ENCODE measurements around the gene FHDC1.

FHDC1 gene

GRCh38 chr4:152937336-152938236, 1.5 kb downstream of the FHDC1 start:
- DNase-seq, result peak; percentile 1

GRCh38 chr4:152938237-152938947, 2.3 kb downstream of the FHDC1 start:
- no peak for DNase-seq

DNA sequence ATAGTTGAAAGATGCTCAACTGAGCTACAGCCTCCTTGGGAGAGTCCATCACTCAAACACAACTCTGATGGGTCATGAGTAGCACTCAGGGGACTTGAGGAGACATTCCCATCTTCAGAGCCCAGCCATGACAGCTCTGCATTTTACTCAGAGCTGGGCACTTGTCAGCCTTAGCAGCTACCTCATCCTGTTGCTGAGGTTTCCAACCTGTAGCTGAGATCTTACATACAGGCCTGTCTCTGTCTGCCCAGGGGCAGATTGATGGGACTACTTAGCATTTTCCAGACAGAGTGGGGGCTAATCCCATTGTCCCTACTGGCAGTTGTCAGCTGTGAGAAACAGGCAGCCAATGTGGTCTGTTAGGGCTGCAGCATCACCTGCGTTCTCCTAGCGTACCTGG, 3.5 kb downstream of the FHDC1 start:
- no peak for DNase-seq

DNA sequence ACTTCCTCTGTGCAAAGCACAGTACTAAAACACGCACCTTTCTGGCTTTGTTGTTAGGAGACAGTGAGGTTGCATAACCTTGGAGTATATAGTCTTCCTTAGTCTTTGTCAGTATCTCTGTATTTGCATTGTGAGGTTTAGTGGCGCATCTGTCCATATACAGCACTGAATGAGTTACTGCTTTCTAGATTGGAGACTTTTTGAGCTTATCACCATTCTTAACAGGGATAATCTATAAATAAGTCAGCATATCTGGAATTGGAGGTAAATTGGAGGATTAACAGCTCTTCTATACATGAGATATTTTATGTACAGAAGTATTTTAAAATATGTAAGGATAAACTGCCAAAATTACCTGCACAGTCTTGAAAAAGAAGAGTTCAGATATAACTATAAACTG, 4.3 kb downstream of the FHDC1 start:
- no peak for DNase-seq

- DNase-seq, result no peak
Observed at GRCh38 chr4:152941411-152941810, 5.3 kb downstream of the FHDC1 start.

- DNase-seq, result no peak
Observed at GRCh38 chr4:152942346-152942745, 6.2 kb downstream of the FHDC1 start.

- DNase-seq, result no peak
Observed at GRCh38 chr4:152943672-152944071, 7.5 kb downstream of the FHDC1 start.

DNA sequence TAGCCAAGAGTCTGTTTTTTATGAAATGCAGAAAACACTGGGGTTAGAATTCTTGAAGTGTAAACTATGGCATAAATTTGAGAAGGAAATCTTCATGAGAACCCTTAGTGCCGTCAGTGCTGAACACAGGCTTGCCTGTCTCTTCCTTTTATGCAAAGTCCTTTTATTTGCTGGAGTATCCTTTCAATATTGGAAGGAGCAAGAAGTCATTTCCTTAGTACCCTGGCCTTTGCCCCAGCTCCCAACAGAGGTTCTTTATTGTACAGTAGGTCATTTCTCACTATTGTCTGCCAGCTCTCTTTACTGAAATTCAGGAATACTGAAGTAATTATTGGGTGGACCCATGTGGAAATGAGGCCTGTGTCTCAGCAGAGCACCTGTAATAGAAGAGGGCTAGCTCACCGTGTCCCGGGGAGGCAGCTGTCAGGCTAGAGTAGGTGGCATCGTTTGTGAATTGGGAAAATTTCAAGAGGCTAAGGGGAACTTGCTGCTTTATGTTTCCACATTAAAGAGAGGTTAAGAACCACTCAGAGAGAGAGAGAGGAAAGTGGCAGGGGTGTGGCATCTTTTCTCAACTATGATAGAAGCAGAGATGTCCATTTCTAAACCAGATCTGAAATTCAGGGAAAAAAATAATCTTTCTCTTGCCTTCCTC, 8.7 kb downstream of the FHDC1 start:
- no peak for DNase-seq

DNA sequence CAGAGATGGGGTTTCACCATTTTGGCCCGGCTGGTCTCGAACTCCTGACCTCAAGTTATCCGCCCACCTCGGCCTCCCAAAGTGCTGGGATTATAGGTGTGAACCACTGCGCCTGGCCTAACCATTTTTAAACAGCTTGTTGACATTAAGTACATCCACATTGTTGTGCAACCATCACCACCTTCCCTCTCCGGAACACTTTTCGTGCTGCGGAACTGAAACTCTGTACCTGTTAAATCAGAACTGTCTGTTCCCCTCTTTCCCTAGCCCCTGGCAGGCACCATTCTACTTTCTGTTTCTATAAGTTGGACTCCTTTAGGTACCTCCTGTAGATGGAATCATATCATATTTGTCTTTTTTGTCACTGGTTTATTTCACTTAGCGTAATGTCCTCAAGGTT, 9.5 kb downstream of the FHDC1 start:
- no peak for DNase-seq

- DNase-seq, result no peak
Observed at GRCh38 chr4:152946446-152946845, 10.3 kb downstream of the FHDC1 start.

DNA sequence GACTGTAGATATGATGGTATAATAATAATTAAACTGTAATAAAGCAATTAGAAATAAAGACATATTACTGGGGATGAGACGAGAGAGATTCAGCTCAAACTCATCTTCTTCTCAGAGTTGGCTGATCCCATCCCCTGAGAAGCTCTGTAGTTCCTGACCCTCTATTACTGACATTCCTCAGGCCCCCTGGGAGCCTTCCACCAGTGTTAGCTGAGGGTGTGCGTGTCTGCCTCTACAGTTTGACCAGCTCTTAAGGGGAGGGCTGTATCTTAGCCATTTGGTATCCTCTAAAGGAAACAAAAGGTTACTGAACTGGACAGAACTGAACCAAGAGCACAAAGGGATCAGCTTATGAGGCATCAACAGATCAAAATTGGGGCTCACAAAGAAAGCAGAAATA, 11.2 kb downstream of the FHDC1 start:
- no peak for DNase-seq

DNA sequence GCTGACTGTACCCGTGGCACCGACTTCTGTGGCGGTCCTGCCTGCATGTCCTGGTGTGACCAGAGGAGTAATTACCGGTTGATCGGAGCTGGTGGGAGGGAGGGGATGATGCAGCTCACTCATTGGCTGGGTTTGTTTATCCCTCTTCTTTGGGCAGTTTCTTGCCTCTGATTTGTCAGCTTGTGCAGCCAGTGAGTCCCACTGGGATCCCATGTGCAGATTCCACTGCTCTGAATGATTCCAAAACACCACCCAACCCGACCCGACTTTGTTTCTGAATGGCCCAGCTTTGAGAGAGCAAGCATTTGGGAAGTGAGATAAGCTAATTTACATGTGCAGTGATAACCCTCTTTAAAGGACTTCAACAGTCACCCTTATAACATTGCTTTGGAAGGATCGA, 13.8 kb downstream of the FHDC1 start:
- no peak for DNase-seq

DNA sequence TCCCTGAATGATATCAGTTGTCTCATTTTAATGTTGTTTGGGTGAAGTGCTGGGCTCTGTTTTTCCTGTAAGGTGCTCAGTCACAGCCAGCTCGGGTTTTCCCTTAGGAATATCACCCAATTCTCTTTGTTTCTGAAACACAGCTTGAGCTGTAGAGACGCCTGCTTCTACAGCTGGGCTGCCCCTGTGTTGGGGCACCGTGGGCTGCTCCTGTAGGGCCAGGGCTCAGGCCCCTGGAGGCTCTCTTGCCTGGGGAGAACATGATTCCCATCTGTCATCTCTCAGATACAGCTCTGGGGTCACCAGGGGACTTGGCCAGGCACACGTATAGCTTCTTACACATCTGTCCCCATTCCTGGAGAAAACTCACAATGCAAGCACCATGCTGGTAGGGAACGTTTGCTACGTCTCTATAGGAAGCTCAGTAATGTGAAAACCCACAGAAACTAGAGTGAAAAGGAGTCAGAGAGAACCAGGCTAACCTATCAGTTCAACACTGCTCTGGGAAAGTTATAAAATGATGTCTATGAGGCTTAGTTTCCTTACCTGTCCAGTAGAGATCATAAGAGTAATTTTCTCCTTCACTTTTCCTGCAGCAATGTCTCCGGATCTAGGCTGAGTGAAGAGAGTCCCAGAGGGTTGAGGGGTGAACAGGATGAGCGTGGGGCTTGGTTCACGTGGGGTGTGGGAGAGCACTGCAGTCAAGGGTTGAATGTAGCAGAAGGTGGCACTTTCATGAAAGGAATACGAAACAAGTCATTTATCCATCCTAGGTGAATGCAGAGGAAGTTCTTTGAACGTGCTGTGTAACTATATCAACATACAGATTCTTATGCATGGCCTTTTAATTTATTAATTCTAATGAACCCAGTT, 14.5 kb downstream of the FHDC1 start:
- no peak for DNase-seq

- DNase-seq, result no peak
Observed at GRCh38 chr4:152951348-152951747, 15.2 kb downstream of the FHDC1 start.

GRCh38 chr4:152953514-152953913, 17.4 kb downstream of the FHDC1 start:
- DNase-seq, result no peak

- no peak for DNase-seq
Observed at GRCh38 chr4:152954741-152955140, 18.6 kb downstream of the FHDC1 start.

DNA sequence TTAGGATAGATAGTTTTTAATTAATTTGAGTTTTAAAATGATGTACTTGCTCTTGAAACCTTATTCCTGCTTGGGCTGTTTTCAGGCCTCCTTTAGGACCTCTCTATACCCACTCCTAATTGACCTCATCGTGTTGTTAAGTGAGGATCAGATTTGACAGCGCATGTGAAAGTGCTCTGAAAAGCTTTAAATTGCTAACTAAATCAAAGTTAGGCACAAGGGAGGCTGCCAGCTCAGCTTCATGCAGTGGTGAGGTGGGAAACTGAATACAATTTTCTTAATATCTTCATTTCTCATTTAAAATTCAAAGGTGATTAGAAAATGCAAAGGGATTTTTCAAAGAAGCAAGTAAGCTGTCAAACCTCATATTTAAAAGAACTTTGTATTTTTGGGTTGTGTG, 20.0 kb downstream of the FHDC1 start:
- DNase-seq, result no peak

DNA sequence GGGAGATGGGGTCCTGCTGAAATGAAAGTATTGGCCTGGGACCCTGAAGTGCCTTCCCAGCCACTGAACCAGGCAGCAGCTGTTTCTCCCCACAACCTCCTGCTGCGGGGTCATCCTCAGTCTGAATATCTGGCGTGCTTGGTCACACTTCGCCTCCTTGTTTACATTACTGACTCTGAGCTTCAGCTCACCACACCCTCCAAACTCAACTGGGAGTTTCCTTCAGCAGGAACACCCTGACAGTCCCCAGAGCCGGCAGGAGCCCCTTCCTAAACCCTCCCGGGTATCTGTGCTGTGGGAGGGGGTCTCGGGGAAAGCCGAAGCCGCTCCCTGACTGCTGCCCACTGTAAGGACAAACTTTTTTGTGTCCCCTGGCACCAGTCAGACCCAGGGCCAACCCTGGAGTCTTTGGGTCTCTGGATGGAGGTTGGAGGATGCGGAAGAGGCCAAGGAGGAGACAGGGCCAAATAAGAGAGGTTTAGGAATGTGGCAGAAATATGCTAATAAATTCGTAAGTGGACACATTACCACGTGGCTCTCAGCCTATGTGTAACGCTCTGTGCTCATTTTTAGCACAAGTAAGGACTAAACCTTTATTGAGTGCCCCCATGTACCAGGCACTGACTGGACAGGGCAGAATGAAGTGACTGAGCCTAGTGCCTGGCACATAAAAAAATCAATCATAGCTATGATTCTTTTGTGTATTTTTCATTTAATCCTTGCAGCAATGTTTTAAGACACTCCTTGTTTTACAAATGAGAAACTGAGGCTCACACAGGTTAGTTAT, 20.7 kb downstream of the FHDC1 start:
- DNase-seq, result no peak

- no peak for DNase-seq
Observed at GRCh38 chr4:152957437-152958171, 21.5 kb downstream of the FHDC1 start.

DNA sequence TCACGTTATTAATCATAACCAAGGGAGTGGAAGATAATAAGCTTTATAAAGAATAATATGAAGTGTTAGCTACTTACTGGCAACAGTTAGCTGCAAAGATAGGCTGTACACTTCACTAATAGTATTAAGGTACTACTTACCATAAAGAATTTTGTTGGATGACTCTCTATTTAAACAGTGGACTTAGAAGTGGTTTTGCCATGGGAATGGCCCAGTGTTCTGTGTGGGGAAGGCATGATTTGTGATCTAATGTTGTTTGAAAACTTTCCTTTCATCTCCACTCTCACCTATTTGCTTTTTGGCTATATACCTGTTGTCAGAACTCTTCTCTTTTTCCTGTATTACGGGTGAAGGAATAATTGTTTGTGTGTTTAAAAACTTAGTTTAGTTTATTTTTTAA, 23.0 kb downstream of the FHDC1 start:
- DNase-seq, result no peak

DNA sequence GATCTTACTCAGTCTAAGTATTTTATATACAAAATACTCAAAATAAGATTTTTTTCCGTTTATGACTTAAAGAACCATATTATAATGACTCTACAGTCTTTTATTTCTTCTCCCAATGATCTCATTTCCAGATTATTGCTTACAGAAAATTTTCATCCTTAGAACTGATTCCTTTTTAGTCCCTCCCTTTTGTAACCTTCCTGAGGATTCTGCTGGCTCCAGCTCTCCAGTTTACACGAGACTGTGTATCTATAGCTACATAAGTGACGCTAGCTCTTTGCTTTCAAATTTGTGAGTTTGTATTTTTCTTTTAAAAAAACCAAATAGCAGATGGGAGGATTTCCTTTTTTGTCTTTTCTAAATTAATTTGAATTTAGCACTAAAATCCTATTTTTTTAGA, 24.0 kb downstream of the FHDC1 start:
- DNase-seq, result no peak

Data from activated CD4-positive, alpha-beta T cell treated with anti-CD3 and anti-CD28 coated beads, Interleukin-10, Interleukin-2, amounts not matched to agents 100 ng/mL and 50 ng/mL, durations not matched to agents 16 hours and 8 hours (primary cell).